ENCODE results near the gene PDZK1IP1. TPM values are rescaled to one million over a fixed set of nuclear protein-coding genes. Genes with fewer than 3 reads are reported as not detected.

Gene PDZK1IP1
- not detected in 2 replicates for total RNA-seq
- not detected in 2 replicates for polyA plus RNA-seq

- peak in 1 of 2 donors; percentile 88 for DNase-seq (ENCODE audit: low read depth in 1 of 2, low spot score in 1 of 2)
These were observed at the start of gene PDZK1IP1 for GRCh38 chr1:47189844-47190508. TSS of gene PDZK1IP1 (minus strand) at chr1:47190036. CDS start at chr1:47189932, 104 bp downstream.

GRCh38 chr1:47238935-47239592 is 49.2 kb upstream of the PDZK1IP1 start:
- no peak overlapping the region for H3K27ac ChIP-seq
- peaks cover 9% of the 10 kb centered on the region for H3K4me1 ChIP-seq (ENCODE audit: low read depth)
- peaks cover 48% of the 10 kb centered on the region for H3K27me3 ChIP-seq
- no peak for TF ChIP-seq CTCF (IDR thresholded peaks at IDR 0.05; ENCODE audit: low read depth, low read length)
- no peaks in the 10 kb centered on the region for H3K9me3 ChIP-seq (ENCODE audit: low read depth)
- H3K36me3 ChIP-seq: no peaks in the 10 kb centered on the region
- no peak for DNase-seq (ENCODE audit: low read depth in 1 of 2, low spot score in 1 of 2)
- H3K4me3 ChIP-seq: no peak overlapping the region

More at GRCh38 chr1:47189844-47190508, at the start of gene PDZK1IP1:
- TF ChIP-seq CTCF (IDR thresholded peaks at IDR 0.05; ENCODE audit: low read depth, low read length): no peak
- no peaks in the 10 kb centered on the region for H3K9me3 ChIP-seq (ENCODE audit: low read depth)
- H3K27me3 ChIP-seq: no peaks in the 10 kb centered on the region
- no peaks in the 10 kb centered on the region for H3K36me3 ChIP-seq
- no peaks in the 10 kb centered on the region for H3K4me1 ChIP-seq (ENCODE audit: low read depth)
- no peak within 1 kb of the TSS for H3K27ac ChIP-seq
- H3K4me3 ChIP-seq: no peak within 1 kb of the TSS

GRCh38 chr1:47235806-47236205 is 46.0 kb upstream of the PDZK1IP1 start:
- TF ChIP-seq CTCF (IDR thresholded peaks at IDR 0.05; ENCODE audit: low read depth, low read length): no peak
- peaks cover 55% of the 10 kb centered on the region for H3K27me3 ChIP-seq
- H3K27ac ChIP-seq: no peak overlapping the region
- no peaks in the 10 kb centered on the region for H3K9me3 ChIP-seq (ENCODE audit: low read depth)
- H3K4me1 ChIP-seq (ENCODE audit: low read depth): peaks cover 9% of the 10 kb centered on the region
- H3K4me3 ChIP-seq: no peak overlapping the region
- no peaks in the 10 kb centered on the region for H3K36me3 ChIP-seq
- no peak for DNase-seq (ENCODE audit: low read depth in 1 of 2, low spot score in 1 of 2)

- peaks cover 61% of the 10 kb centered on the region for H3K27me3 ChIP-seq
- no peaks in the 10 kb centered on the region for H3K9me3 ChIP-seq (ENCODE audit: low read depth)
- H3K27ac ChIP-seq: no peak overlapping the region
- H3K4me3 ChIP-seq: no peak overlapping the region
- no peak for TF ChIP-seq CTCF (IDR thresholded peaks at IDR 0.05; ENCODE audit: low read depth, low read length)
- DNase-seq (ENCODE audit: low read depth in 1 of 2, low spot score in 1 of 2): no peak
- peaks cover 9% of the 10 kb centered on the region for H3K4me1 ChIP-seq (ENCODE audit: low read depth)
- no peaks in the 10 kb centered on the region for H3K36me3 ChIP-seq
These were observed 45.4 kb upstream of the PDZK1IP1 start for GRCh38 chr1:47235241-47235681.

GRCh38 chr1:47233186-47233585 is 43.4 kb upstream of the PDZK1IP1 start:
- Histone ChIP-seq H3K4me1 (ENCODE audit: low read depth) (peaks cover 9% of the 10 kb centered on the region), H3K27me3 (peaks cover 78% of the 10 kb centered on the region), H3K4me3 (no peak overlapping the region), H3K9me3 (ENCODE audit: low read depth) (no peaks in the 10 kb centered on the region), H3K27ac (no peak overlapping the region), H3K36me3 (no peaks in the 10 kb centered on the region)
- DNase-seq (ENCODE audit: low read depth in 1 of 2, low spot score in 1 of 2): no peak
- no peak for TF ChIP-seq CTCF (IDR thresholded peaks at IDR 0.05; ENCODE audit: low read depth, low read length)

Measured in cardiac muscle cell (in vitro differentiated cells and primary cell).